Measurements from ENCODE around the gene TANGO6.

Gene TANGO6

GRCh38 chr16:69031877-69032301 lies 188.6 kb downstream of the TANGO6 start:
- TF ChIP-seq, protein P1, sequence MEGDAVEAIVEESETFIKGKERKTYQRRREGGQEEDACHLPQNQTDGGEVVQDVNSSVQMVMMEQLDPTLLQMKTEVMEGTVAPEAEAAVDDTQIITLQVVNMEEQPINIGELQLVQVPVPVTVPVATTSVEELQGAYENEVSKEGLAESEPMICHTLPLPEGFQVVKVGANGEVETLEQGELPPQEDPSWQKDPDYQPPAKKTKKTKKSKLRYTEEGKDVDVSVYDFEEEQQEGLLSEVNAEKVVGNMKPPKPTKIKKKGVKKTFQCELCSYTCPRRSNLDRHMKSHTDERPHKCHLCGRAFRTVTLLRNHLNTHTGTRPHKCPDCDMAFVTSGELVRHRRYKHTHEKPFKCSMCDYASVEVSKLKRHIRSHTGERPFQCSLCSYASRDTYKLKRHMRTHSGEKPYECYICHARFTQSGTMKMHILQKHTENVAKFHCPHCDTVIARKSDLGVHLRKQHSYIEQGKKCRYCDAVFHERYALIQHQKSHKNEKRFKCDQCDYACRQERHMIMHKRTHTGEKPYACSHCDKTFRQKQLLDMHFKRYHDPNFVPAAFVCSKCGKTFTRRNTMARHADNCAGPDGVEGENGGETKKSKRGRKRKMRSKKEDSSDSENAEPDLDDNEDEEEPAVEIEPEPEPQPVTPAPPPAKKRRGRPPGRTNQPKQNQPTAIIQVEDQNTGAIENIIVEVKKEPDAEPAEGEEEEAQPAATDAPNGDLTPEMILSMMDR (IDR thresholded peaks at IDR 0.05; ENCODE audit: low read depth, low read length) = no peak

DNA sequence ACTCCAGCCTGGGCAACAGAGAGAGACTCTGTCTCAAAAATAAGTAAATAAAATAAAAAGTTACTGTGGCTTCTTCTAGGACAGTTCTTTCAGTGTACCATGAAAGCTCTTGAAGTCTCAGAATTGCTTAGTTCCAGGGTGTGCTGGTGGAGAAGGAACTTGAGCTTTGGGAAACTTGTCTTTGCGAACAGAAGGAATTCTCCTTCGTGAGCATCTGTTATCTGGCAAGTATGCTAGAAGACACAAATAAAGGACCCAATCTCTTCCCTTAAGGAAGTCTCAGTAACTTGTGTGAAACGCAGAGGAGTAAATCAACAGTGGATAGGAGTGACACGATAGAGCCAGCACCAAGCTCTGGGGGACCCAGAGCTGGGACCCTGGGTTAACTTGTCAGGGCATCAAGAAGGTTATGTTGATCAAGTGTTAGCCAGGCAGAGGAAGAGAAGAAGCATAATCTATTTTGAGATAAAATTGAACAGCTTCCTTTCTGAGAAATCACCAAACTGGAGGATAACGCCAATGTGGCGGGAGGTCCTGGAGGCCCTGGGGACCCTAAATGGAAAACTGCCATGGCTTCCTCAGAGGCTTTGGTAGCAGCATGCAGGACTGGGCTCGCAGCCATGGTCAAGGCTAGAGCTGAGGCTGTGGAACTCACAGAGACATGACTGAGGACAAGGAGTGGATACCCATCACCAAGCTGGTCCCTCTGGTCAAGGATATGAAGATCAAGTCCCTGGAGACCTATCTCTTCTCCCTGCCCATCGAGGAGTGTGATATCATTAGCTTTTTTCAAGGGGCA lies 190.0 kb downstream of the TANGO6 start:
- TF ChIP-seq, protein P1 (IDR thresholded peaks at IDR 0.05; ENCODE audit: low read depth, low read length) = no peak
- H3K4me3 ChIP-seq (ENCODE audit: low read depth, low read length) = no peak overlapping the region

More at GRCh38 chr16:69031877-69032301, 188.6 kb downstream of the TANGO6 start:
- H3K4me3 ChIP-seq (ENCODE audit: low read depth, low read length) = no peak overlapping the region

DNA sequence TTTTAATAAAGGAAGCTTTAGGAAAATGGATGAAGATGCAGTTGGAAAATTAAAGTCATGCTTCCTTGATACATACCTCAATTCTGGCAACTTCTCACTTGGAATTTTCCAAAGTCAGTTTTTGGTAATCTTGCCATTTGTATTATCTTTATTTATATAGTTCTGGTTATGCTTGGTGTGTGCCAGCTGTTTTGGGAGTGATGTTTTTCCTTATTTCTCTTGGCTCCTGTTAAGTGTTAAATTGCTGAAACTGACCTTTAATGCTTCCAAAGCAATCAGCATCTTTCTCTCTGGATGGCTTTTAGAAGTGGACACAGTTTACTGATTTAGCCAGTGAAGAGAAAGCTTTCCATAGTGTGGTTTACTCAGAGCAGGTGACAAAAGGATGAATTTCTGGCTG lies 192.0 kb downstream of the TANGO6 start:
- TF ChIP-seq, protein P1 (IDR thresholded peaks at IDR 0.05; ENCODE audit: low read depth, low read length) = no peak

GRCh38 chr16:69036399-69037091 lies 193.2 kb downstream of the TANGO6 start:
- TF ChIP-seq, protein P1 (IDR thresholded peaks at IDR 0.05; ENCODE audit: low read depth, low read length) = no peak
- no peak overlapping the region for H3K4me3 ChIP-seq (ENCODE audit: low read depth, low read length)

More for the DNA sequence above, 192.0 kb downstream of the TANGO6 start:
- no peak overlapping the region for H3K4me3 ChIP-seq (ENCODE audit: low read depth, low read length)

- no peak overlapping the region for H3K4me3 ChIP-seq (ENCODE audit: low read depth, low read length)
- TF ChIP-seq, protein P1 (IDR thresholded peaks at IDR 0.05; ENCODE audit: low read depth, low read length) = no peak
These were observed 194.2 kb downstream of the TANGO6 start for GRCh38 chr16:69037373-69038160.

- TF ChIP-seq, protein P1 (IDR thresholded peaks at IDR 0.05; ENCODE audit: low read depth, low read length) = no peak
- H3K4me3 ChIP-seq (ENCODE audit: low read depth, low read length) = no peak overlapping the region
These were observed 196.1 kb downstream of the TANGO6 start for GRCh38 chr16:69039333-69039941.

Data from WI38 (cell line).